Ammon's horn (tissue), 1 donor: Measurements from ENCODE around the gene NME4.
"Not testable (repeated sequence)": the region's sequence is repeated elsewhere in the genome, so short reads cannot be mapped to it uniquely, and the experiment has no call there.

ENCODE experiments used
- DNase-seq: peaks from one replicate; pipeline ENCODE4 v3.0.0-alpha.2; 2016; ENCODE audit warnings: low spot score

Gene NME4

DNA sequence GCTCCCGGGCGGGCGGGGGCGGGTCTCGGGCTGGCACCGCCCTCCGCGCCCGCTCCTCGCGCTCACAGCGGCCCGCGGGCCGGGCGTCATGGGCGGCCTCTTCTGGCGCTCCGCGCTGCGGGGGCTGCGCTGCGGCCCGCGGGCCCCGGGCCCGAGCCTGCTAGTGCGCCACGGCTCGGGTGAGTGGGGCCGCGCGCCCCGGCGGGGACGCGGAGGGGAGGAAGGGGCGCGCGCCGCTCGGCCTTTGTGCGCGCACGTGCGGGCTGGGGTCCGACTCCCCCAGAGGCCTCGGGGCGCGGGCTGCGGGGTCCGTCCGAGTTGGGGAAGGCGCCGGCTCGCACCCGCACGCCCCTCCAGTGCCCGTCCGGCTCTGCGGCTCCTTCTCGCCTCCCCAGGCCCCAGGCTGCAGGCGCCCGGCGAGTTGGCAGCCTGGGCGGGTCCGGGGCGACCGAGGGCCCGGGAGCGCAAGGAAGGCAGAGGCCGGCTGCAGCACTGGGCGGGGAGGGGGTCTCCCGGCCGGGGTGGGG lies at the start of gene NME4:
TSS of gene NME4 (plus strand) at position 65 of the 527 bp plus-strand sequence. CDS start at position 89, 24 bp downstream.
- no peak for DNase-seq

DNA sequence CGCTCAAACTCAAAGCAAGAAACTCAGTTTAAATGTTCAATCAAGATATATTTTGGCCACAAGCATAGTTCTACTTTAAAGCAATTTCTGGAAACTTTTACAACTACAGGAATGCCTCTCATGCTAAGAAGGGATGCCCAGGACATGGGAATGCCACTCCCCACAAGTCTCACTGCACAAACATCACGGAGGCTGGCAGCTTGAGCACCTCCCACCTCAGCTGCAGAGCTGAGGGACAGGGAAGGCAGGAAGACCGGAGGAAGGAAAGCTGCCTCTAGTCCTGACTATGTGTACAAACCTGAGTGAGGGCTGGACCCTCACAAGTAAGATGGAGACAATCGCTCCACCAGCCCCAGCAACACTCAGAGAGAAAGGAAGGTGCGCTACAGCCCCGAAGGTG lies 49.8 kb upstream of the NME4 start:
- no peak for DNase-seq

DNA sequence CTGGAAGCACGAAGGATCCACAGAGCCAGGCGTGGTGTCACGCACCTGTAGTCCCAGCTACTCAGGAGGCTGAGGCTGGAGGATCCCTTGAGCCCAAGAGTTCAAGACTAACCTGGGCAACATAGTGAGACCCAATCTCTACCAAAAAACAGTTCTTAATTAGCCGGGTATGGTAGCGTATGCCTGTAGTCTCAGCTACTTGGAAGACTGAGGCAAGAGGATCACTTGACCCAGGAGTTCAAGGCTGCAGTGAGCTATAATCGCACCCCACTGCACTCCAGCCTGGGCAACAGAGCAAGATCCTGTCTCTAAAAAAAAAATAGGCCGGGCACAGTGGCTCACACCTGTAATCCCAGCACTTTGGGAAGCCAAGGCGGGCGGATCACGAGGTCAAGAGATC lies 48.5 kb upstream of the NME4 start:
- not testable (repeated sequence) for DNase-seq

- no peak for DNase-seq
Observed at GRCh38 chr16:349211-349610, 47.8 kb upstream of the NME4 start.

- no peak for DNase-seq
Observed at GRCh38 chr16:350203-350602, 46.8 kb upstream of the NME4 start.

DNA sequence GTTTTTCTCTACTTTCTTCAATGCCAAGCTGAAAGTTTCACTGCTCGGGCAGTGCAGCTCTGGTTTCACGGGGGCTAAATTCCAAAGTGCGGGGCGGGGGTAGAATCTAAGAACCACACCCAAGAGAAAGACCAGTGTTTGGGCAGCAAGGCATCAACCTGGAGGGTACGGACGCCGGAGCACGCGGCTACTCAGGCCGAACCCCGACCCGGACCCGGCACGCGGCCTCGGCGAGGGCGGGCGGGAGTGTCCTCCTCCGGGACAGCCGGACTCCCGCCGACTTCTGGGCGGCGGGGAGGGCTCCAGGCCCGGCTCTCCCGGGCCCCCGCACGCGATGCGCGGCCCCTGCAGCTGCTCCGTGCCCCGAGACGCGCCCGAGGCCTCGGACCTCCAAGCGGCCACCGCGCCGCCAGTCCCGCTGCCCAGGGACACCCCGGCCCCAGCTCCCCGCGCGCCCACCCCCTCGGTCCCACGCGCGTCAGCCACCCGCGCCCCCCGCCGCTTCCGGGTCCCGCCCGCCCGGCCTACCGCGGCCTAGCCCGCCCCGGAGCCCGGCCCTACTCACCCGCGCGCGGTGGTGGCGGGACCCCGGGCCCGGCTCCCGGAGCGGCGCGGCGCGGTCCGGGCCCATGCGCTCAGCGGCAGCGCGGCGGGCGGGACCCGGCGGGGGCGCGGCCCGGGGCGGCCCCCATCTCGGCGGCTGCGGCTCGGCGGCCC lies 45.0 kb upstream of the NME4 start:
- DNase-seq: no peak

DNA sequence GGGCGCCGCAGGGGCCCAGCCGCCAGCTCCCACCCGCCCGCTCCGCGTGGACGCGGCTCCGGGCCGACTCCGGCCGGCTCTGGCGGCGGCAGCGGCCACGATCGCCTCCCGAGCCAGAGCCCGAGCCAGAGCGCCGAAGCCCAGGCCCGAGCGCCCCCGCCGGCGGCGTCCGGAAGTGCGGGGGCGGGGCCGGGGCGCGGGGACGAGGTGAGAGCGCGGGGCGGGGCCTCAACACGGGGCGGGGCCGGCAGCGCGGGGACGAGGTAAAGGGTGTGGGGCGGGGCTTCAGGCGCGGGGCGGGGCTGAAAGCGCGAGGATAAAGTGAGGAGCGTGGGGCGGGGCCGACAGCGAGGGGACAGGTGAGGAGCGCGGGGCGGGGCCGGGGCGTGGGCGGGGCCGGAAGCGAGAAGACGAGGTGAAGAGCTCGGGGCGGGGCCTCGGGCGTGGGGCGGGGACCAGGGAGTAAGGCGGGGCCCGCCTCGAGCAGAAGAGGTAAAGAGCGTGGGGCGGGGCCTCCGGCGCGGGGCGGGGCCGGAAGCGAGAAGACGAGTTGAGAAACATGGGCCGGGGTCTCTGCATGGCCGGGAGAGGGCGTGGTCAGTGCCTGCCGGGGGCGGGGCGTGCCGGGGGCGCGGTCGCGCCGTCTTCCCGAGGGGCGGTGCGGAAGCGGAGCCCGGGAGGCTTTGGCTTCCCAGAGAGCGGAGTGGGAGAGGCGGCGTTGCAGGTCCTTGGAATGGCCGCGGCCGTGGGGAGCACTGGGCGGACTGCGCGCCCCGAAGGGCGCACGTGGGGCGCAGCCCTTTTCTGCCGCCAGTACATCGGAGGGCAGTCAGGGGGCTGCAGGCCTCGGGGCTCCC lies 44.2 kb upstream of the NME4 start, which contains the start of gene AXIN1:
TSS of gene AXIN1 (minus strand) at position 177 of the 857 bp plus-strand sequence. CDS start 5,698 bp downstream, outside the sequence.
- DNase-seq: peak; percentile 92

DNA sequence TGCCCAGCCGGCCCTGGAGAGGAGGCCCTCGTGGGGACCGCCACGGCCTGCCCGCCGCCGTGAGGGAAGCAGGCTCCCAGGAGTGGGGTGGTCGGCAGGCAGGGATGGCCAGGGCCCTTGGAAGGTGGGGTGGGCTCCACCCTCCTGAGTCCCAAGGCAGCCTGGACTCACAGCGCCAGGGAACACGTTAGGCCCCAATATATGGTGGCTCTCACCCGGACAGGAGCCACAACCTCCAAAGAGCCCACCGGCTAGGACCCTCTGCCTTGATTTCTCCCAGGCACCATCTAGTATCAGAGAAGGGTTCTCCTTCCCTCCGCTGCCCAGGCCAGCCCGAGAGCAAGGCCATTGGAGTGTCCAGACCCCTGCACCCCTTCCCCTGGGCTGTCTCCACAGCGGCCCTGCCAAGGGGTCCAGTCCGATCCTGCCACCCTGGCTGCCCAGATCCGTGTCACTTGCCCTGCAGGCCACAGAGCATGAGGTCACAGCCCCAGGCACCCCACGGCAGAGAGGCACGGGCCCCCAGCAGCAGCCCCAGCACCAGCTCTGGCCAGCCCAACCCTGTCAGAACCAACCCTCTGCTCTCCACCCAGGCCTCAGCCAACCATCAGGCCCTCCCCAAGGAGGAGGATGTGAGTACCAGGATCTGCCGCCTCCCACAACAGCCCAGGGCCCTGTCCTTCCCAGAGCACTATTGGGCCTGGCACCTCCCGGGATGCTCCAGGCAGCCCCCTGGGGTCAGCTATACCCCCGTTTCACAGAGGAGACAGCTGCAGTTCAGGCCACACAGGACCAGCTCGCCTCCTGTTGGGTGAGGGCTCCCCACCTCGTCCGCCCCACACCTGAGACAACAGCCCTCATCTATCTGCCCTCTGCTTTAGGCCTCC lies 43.4 kb upstream of the NME4 start:
- DNase-seq: no peak

DNA sequence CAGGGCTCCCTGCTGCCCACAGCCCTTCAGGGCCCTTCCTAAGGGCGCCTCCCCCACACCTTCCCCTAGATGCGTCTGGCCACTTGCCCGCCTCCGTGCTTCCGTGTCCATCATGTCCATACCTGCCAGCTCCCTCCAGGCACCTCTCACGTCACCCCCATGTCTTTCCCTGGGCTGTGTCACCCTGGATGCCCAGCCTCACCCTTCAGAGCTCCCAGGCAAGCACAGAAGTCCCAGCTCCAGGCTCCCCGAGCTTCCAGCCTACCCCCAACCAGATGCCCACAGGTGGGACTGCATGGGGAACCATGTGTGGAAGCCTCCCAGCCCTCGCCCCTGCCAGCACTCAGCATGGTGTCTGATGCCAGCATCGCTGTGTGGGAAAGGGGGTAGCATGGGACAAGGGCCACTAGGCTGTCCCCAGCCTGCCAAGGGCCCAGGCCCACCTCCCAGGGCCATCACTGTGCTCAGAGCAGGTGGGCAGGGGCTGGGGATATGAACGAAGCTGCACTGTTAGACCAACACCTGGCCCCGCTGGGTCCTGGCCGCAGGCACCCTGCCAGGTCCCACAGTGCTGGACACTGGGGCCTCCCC lies 42.6 kb upstream of the NME4 start:
- DNase-seq: no peak

DNA sequence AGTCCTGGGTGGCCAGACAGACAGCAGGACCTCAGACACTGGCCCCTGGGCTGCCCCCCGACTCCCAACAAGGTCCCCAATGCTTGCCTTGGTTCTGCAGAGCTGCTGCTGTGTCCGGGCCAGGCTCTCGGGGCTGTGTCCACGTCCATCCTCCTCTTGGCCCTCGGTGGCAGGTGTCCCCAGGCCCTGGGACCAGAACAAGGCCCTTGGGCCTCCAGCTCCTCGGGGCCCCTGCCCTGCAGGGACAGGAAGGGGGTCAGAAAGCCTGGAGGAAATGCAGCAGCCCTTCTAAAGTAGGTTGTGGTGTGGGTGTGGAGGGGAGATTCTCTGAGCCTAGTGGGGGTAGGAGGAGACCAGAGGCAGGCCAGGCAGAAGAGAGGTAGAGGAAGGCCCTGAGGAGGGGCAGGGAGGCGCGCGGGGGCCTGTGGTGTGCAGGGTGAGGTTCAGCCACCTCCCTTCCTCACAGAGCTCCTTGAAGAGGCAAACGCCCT lies 42.0 kb upstream of the NME4 start:
- DNase-seq: no peak

- DNase-seq: no peak
Observed at GRCh38 chr16:356741-357140, 40.3 kb upstream of the NME4 start.

DNA sequence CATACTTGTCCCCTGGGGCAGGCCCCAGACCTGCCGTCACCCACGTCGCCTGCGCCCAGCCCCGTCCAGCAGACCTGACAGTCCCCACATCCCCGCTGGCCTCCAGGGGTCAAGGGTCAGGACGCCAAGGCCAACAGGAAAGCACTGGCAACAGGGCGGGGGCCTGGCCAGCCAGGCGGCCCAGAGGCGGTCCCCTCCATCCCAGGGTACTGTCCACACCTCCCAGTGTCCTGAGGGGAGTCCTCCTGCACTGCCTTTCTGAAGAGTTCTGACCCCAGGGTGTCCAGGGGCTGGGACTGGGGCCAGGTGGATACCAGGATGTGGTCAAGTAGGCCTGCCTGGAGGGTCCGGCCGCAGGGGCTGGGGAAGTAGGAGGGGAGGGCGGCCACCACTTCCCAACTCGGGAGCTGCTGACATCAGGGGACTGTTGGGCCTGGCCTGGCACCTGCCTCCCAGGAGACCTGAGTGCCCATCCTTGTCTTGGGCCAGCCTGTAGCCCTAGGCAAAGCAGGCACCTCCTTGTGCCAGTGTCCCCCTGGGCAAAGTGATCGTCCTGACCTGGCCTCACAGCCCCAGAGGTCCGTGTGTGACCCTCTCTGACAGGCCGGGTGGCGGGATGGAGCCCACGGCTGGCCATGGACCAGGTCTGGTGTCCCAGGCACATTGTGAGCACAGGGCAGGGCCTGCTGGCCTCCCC lies 37.8 kb upstream of the NME4 start:
- DNase-seq: no peak

- DNase-seq: no peak
Observed at GRCh38 chr16:359871-360697, 36.9 kb upstream of the NME4 start.

- no peak for DNase-seq
Observed at GRCh38 chr16:360698-361336, 36.2 kb upstream of the NME4 start.

DNA sequence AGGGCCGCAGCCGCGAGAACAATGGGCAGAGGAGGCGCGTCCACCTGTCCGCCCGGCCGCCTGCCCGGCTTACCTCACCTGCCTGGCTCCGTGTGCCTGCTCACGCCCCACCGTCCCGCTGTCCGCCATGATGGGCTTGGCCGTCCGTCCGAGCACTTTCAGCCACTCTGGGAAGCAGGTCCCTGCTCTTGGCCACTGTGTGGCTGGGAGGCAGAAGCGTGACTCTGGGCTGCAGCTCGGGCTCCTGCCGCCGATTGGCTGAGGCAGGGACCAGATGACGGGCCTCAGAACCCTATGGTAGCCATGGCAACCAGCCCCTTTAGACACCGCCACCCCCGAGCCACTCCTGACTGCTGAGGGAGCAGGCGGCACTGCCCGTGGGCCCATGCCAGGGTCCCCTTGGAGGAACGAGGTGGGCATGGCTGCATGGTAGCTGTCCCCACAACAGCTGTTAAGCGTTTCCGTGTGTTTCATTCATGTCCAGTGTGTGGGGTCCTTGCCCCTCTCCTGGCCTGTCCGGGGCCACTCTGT lies 35.6 kb upstream of the NME4 start:
- DNase-seq: no peak

- DNase-seq: peak; percentile 88
Observed at GRCh38 chr16:361872-362701, 34.9 kb upstream of the NME4 start.

- DNase-seq: not testable (repeated sequence)
Observed at GRCh38 chr16:362702-362999, 34.3 kb upstream of the NME4 start.

GRCh38 chr16:363110-363765 lies 33.8 kb upstream of the NME4 start:
- DNase-seq: no peak
